Measurements from ENCODE around the gene MEIKIN. TPM values are rescaled to one million over a fixed set of nuclear protein-coding genes. Genes with fewer than 3 reads are reported as not detected.

MEIKIN gene
- total and polyA plus RNA-seq, 2 of the 13 experiments (the other 11 are each of a cell fraction or from before 2014, with no cell fraction given): not detected

- no peak for TF ChIP-seq ZBTB40 (IDR thresholded peaks at IDR 0.05)
- TF ChIP-seq ZBTB40 (CRISPR knock-in tag; IDR thresholded peaks at IDR 0.05): peak; percentile 69
- TF ChIP-seq GATA4 (IDR thresholded peaks at IDR 0.05; ENCODE audit: borderline replicate concordance, low read depth): no peak; the same call in 1 of the 2 replicates
- TF ChIP-seq, protein P1, sequence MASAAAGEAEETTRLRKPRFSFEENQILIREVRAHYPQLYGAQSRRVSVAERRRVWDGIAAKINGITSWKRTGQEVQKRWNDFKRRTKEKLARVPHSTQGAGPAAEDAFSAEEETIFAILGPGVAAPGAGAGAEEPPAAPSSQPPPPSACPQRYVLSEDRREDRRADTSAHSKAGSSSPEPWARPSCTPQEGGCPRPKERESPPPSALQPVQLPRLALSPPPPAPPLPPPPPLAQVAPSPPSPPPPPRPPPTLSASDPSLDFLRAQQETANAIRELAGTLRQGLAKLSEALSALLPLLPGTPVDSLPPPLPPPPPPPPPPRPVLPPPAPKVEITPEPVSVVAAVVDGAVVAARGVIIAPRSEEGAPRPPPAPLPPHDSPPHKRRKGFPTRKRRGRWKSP (CRISPR knock-in tag; IDR thresholded peaks at IDR 0.05): peak; percentile 70; the same call in 1 of the 2 replicates
- TF ChIP-seq ZNF382 (CRISPR knock-in tag; IDR thresholded peaks at IDR 0.05; ENCODE audit: borderline replicate concordance): no peak
- TF ChIP-seq BCL3 (CRISPR knock-in tag; IDR thresholded peaks at IDR 0.05): peak; percentile 21
- TF ChIP-seq, protein P2, sequence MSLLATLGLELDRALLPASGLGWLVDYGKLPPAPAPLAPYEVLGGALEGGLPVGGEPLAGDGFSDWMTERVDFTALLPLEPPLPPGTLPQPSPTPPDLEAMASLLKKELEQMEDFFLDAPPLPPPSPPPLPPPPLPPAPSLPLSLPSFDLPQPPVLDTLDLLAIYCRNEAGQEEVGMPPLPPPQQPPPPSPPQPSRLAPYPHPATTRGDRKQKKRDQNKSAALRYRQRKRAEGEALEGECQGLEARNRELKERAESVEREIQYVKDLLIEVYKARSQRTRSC (CRISPR knock-in tag; IDR thresholded peaks at IDR 0.05; ENCODE audit: low read depth): no peak
- TF ChIP-seq ZNF362 (CRISPR knock-in tag; IDR thresholded peaks at IDR 0.05; ENCODE audit: borderline replicate concordance): peak; percentile 60; the same call in 1 of the 2 replicates
These were observed 148.4 kb downstream of the MEIKIN start, which contains the start of gene FNIP1 (continued) for GRCh38 chr5:131796793-131797693.
